GF-D8 (cell line): ENCODE results near the gene NIPBL.
"Not testable (repeated sequence)": the region's sequence is repeated elsewhere in the genome, so short reads cannot be mapped to it uniquely, and the experiment has no call there.

Experiments used
- DNase-seq: peaks from one replicate; lab custom pipeline; 2025; lab: John Stamatoyannopoulos, UW

NIPBL gene

GRCh38 chr5:36879274-36880033, 2.9 kb downstream of the NIPBL start:
- no peak for DNase-seq

DNA sequence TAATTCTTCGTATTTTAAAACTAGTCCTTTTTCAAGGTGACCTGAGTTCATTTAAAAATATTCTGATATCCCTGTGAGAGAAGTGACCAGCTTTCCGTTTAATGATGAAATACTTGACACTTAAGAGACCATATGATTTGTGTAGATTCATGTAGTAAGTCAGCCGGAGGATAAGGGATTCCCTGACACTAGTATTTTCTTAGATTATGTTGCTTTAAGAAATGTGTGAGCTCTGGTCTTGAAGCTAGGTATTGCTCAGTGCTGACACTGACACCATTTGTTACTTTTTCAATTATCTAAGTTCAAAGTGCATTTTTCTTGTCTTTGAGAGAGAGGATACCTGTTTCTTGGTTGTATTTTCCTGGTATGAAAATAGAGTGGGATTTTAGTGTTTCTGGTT, 4.2 kb downstream of the NIPBL start:
- DNase-seq: peak; percentile 26

- no peak for DNase-seq
These were observed 4.7 kb downstream of the NIPBL start for GRCh38 chr5:36881304-36881703.

DNA sequence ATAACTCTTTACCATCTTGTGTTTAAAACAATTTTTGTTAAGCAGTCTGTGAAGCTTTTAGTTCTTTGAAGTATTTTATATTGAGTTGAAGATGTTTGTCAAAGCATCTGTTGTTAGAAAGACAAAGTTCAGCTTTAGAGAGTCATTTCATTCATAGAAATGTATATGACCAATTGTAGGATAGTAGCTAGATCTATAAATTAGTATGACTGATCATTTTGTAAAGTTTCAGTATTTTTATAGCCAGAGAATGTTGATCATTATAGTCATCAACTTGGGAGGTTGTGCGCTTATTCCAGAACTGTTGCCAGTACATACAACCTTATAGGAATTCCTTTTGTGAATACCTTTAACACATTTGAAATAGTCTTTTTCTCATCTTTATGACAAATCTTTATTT, 5.2 kb downstream of the NIPBL start:
- DNase-seq: no peak

DNA sequence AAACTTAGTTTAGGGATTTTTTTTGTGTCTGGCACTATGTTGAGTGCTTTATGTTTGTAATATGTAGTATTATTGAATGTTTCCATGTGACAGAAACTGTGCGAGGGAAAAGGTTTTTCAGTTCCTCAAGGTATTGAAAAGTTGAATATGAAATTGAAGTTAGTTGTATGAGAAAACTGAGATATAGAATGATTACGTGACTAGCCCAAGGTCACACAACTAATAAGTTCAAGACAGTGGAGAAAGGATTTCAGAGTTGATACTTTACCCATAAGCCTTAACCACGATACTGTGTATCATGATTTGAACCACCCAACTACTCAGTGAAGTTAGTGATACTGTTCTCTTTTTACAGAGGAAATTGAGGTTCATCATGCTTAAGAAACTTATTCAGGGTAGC, 5.7 kb downstream of the NIPBL start:
- no peak for DNase-seq

DNA sequence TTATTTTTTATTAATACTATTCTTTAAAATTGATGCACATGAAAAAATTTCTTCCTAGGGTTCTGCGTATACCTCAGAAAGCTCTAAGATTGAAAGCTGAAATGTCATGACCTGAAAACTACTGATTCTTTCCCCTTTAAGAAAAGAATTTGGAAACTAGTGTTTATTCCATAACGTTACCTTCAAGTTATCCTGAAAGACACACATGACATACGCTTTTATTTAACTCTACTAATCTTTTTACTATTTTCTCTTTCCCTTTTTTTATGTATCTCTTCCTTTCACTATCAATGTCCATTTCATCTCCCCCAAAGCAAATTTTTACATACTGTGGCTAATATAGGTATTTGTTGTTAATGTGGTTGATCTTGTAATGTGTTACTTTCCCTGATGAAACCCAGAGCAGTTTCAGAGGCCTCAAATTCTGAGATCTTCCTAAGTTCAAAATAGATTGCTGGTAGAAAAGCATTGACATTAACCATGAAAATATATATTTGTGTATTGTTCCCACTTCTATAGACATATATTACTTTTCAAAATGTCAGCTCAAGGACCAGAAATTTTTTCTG, 7.4 kb downstream of the NIPBL start:
- DNase-seq: no peak

GRCh38 chr5:36885149-36885548, 8.6 kb downstream of the NIPBL start:
- DNase-seq: no peak

DNA sequence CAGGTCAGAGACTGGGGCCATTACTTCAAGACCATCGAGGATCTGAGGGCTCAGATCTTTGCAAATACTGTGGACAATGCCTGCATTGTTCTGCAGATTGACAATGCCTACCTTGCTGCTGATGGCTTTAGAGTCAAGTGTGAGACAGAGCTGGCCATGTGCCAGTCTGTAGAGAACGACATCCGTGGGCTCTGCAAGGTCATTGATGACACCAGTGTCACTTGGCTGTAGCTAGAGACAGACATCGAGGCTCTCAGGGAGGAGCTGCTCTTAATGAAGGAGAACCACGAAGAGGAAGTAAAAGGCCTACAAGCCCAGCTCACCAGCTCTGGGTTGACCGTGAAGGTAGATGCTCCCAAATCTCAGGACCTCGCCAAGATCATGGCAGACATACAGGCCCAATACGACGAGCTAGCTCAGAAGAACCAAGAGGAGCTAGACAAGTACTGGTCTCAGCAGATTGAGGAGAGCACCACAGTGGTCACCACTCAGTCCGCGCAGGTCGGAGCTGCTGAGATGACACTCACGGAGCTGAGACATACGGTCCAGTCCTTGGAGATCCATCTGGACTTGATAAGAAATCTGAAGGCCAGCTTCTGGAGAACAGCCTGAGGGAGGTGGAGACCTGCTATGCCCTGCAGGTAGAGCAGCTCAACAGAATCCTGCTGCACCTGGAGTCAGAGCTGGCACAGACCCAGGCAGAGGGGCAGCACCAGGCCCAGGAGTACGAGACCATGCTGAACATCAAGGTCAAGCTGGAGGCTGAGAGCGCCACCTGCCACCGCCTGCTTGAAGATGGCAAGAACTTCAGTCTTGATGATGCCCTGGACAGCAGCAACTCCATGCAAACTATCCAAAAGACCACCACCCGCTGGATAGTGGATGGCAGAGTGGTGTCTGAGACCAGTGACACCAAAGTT, 9.3 kb downstream of the NIPBL start:
- DNase-seq: no peak

DNA sequence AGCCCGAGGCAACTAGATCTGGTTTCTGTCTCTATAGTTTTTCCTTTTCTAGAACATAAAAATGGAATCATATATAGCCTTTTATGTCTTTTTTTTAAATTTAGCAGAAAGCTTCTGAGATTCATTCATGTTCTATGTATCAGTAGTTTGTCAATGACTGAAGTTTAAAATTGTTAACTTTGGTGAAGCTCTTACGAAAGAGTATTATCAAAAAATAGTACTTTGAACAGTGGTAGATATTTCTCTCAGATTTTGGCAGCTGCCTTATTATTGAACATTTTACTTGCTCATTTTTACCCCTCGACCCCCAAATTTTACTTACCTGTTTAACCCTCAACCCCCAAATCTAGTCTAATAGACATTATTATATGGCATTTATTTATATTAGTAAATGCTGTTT, 10.2 kb downstream of the NIPBL start:
- DNase-seq: no peak

DNA sequence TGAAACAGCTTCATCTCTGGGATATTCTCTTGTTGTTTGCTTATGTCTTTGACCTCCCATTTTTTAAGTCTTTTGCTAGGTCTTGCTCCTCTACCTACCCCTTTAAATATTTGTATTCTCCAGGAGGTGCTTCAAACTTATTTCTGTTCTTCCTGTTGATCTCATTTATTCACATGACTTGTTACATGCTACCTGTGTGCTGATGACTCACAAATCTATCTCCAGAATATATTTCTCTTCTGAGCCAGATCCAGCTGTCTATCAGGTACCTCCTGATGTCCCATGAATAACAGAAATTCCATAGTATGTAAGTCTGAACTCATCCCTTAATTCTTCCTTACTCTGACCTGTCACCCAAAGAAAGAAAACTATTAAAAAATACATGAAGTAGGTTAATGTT, 11.0 kb downstream of the NIPBL start:
- DNase-seq: no peak

DNA sequence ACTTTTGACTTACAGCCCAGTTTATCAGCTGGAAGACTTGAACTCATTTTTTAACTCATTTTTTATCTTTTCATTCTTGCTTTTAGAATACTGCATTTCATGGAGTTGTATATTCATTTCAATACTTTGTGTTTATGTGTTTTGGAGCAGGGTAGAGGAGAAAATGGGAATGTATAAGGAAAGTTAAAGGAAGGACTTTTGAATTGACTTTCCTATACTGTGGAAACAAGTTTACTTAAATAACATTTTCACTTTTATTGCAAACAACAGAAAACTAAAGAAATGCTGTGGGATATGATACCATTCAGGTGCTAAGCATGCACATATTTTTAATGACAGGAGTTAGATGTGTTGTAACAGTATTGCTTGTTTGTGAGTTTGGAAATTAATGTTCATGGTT, 11.7 kb downstream of the NIPBL start:
- no peak for DNase-seq

GRCh38 chr5:36889264-36889663, 12.7 kb downstream of the NIPBL start:
- no peak for DNase-seq

DNA sequence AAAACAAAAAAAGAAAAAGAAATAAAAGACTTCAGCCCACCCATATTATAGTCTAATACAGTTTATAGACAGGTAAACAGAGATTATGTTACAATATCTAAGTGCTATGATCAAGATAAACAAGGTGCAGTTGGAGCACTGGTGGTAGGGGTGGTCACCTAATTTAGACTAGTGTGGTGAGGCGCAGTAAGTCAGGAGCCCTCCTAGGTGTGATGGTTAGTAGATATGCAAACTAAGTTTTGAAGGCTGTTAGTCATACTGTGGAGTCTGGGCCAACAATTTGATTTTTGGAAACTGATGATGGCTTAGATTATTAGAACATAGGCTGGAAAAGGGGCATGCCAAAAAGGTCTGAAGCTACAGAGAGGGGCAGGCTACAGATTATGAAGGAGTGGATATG, 14.7 kb downstream of the NIPBL start:
- DNase-seq: no peak

- not testable (repeated sequence) for DNase-seq
These were observed 15.7 kb downstream of the NIPBL start for GRCh38 chr5:36892085-36892830.

DNA sequence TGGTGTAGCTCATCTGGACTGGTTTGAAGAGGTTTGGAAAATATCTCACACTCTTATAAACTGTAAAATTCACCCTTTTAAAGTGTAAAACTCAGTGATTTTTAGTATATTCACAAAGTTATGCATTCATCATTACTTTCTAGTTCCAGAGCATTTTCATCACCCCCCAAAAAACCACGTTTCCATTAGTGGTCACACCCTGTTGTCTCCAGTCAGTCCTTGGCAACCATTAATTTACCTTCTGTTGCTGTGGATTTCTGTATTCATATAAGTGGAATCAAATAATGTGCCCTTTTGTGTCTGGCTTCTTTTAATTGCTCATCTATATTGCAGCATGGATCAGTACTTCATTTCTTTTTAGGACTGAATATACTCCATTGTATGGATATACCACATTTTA, 18.4 kb downstream of the NIPBL start:
- no peak for DNase-seq

DNA sequence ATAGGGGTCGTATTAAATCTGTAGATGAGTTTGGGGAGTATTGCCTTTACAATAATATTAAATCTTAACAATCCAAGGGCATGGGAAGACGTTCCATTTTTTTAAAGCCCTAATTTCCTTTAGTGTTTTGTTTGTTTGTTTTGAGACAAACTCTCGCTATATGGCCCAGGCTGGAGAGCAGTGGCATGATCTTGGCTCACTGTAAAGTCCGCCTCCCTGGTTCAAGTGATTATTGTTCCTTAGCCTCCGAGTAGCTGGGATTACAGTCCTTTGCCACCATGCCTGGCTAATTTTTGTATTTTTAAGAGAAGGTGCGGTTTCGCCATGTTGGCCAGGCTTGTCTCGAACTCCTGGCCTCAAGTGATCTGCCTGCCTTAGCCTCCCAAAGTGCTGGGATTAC, 19.9 kb downstream of the NIPBL start:
- DNase-seq: no peak

GRCh38 chr5:36897616-36898015, 21.0 kb downstream of the NIPBL start:
- no peak for DNase-seq

GRCh38 chr5:36899860-36900259, 23.3 kb downstream of the NIPBL start:
- no peak for DNase-seq

DNA sequence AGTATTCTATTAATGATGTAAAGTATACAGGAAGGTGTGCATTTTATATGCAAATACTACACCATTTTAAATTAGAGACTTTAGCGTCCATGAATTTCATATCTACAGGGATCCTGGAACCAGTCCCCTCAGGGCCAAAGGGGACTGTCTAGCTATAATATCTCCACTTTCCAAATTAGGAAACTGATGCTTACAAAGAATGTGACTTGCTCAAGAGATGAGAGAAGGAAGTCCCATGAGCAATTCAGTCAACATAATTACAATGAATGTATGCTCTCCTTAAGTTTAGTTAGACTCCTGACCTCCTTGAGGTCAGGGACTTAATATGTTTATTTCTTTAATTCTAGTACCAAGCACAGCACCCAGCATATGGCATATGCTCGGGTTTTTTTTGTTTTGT, 23.7 kb downstream of the NIPBL start:
- no peak for DNase-seq

DNA sequence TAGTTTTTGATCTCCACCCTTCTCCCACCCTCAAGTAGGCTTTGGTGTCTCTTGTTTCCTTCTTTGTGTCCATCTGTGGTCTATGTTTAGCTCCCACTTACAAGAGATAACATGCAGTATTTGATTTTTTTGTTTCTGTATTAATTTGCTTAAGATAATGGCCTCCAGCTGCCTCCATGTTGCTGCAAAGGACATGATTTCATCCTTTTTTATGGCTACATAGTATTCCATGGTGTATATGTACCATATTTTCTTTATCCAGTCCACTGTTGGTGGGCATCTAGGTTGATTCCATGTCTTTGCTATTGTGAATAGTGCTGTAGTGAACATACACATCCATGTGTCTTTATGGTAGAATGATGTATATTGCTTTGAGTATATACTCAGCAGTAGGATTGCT, 24.5 kb downstream of the NIPBL start:
- DNase-seq: not testable (repeated sequence)

DNA sequence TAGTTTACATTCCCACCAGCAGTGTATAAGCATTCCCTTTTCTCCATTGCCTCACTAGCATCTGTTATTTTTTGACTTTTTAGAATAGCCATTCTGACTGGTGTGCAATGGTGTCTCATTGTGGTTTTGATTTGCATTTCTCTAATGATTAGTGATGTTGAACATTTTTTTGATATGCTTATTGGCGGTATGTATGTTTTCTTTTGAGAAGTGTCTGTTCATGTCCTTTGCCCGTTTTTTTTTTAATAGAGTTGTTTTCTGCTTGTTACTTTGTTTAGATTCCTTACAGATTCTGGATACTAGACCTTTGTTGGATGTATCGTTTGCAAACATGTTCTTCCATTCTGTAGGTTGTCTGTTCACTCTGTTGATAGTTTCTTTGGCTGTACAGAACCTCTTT, 25.3 kb downstream of the NIPBL start:
- no peak for DNase-seq

GRCh38 chr5:36902353-36902752, 25.8 kb downstream of the NIPBL start:
- no peak for DNase-seq
